GM18861 (cell line): ENCODE results near the gene TOP3B.

Source experiments
- ATAC-seq: cut with Tn5 transposase; IDR thresholded peaks from one replicate; pipeline ENCODE4 v1.9.1; 2021; ENCODE audit not compliant: unreplicated experiment

TOP3B gene

GRCh38 chr22:21963790-21964211, 18.8 kb downstream of the TOP3B start:
- no peak for ATAC-seq

GRCh38 chr22:21963286-21963685, 19.3 kb downstream of the TOP3B start:
- ATAC-seq, result no peak

- no peak for ATAC-seq
Observed at GRCh38 chr22:21962655-21962949, 20.0 kb downstream of the TOP3B start.

- ATAC-seq, result no peak
Observed at GRCh38 chr22:21961886-21962654, 20.5 kb downstream of the TOP3B start.

- ATAC-seq, result no peak
Observed at GRCh38 chr22:21961127-21961867, 21.3 kb downstream of the TOP3B start.

- no peak for ATAC-seq
Observed at GRCh38 chr22:21960200-21961126, 22.1 kb downstream of the TOP3B start.

- ATAC-seq, result no peak
Observed at GRCh38 chr22:21959274-21960074, 23.1 kb downstream of the TOP3B start.

- no peak for ATAC-seq
Observed at GRCh38 chr22:21958360-21959273, 24.0 kb downstream of the TOP3B start.

GRCh38 chr22:21952586-21953571, 29.7 kb downstream of the TOP3B start, which contains the start of gene PPM1F:
TSS of gene PPM1F (minus strand) at chr22:21952848. CDS start at chr22:21946048, 6,800 bp downstream.
- no peak for ATAC-seq

GRCh38 chr22:21951931-21952465, 30.6 kb downstream of the TOP3B start:
- ATAC-seq, result no peak

- no peak for ATAC-seq
Observed at GRCh38 chr22:21951062-21951461, 31.5 kb downstream of the TOP3B start.

- no peak for ATAC-seq
Observed at GRCh38 chr22:21949948-21950347, 32.6 kb downstream of the TOP3B start.

- ATAC-seq, result no peak
Observed at GRCh38 chr22:21949569-21949918, 33.0 kb downstream of the TOP3B start.

GRCh38 chr22:21948824-21949568, 33.6 kb downstream of the TOP3B start:
- no peak for ATAC-seq

GRCh38 chr22:21948390-21948789, 34.2 kb downstream of the TOP3B start:
- no peak for ATAC-seq

GRCh38 chr22:21947040-21948014, 35.3 kb downstream of the TOP3B start:
- ATAC-seq, result no peak
